GM20000 (cell line): Measurements from ENCODE around the gene P2RY14.

Experiments used
- DNase-seq: peaks from one replicate; pipeline ENCODE4 v3.0.0; 2012; ENCODE audit warnings: low spot score
- TF ChIP-seq, protein P1 (sequence below): IDR thresholded peaks from 2 replicates; pipeline ENCODE4 v1.5.1; 2012; ENCODE audit warnings: mild to moderate bottlenecking, control low read depth; ENCODE audit errors: extremely low read depth, missing control alignments

The P2RY14 gene

DNA sequence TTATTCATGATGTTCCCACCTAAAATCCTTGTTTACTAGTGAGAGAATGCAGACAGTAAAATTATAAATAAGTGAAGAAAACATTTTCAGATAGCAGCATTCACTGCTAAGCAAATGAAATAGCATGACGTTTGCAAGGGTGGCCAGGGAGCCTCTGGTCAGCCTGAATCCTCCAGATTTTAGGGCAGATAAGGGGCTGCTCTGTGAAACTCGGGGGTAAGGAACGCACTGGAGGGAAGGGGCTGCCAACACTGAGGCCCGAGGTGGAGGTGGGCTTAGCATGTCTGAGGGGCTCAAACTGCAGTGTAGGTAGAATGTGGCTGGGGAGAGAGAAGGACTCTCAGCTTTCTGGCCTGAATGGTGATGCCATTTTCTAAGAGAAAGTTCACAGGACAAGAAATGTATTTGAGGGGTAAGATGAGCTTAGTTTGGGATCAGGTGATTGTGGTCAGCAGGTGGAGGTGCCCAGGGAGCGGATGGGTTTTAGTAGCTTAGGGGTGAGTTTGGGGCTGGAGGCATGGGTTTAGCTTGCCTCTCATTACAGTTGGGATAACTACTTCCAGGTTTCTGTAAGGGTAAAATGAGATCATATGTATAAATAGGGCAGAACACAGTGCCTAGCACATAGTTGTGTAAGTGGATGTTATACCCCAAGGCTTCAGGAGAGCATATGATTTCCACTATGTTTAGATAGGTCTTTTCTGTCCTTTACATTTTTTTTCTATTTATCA is 95.8 kb downstream of the P2RY14 start:
- no peak for DNase-seq
- TF ChIP-seq, protein P1, sequence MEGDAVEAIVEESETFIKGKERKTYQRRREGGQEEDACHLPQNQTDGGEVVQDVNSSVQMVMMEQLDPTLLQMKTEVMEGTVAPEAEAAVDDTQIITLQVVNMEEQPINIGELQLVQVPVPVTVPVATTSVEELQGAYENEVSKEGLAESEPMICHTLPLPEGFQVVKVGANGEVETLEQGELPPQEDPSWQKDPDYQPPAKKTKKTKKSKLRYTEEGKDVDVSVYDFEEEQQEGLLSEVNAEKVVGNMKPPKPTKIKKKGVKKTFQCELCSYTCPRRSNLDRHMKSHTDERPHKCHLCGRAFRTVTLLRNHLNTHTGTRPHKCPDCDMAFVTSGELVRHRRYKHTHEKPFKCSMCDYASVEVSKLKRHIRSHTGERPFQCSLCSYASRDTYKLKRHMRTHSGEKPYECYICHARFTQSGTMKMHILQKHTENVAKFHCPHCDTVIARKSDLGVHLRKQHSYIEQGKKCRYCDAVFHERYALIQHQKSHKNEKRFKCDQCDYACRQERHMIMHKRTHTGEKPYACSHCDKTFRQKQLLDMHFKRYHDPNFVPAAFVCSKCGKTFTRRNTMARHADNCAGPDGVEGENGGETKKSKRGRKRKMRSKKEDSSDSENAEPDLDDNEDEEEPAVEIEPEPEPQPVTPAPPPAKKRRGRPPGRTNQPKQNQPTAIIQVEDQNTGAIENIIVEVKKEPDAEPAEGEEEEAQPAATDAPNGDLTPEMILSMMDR = no peak

DNA sequence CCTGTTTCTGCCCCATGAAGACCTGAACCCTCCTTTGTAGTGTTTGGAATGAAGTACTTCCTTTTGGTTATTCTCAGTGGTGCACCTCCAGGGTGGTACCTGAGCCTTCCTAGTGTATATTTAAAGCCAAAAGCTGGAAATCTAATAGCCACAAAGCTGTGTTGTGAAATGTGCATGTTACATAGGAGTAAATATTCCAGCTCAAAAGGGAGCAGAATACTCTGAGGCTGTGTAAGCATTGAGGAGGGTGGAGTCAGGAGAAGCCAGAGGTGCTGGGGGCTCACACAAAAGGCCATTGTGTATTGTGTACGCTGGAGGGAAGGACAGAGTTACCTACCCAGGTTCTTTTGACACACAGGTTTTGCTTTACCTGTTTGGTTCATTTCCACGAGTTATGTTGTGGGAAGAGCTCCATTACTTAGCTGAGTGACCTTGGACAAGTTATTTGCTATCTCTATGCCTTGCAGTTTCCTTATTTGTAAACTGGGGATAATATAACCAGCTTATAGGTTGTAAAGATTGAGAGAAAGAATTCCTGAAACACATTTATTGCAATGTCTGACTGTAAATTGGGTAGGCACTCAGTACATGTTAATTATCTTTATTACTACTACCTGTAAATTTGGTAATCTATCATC is 100.0 kb downstream of the P2RY14 start:
- DNase-seq = no peak
- TF ChIP-seq, protein P1 = no peak

DNA sequence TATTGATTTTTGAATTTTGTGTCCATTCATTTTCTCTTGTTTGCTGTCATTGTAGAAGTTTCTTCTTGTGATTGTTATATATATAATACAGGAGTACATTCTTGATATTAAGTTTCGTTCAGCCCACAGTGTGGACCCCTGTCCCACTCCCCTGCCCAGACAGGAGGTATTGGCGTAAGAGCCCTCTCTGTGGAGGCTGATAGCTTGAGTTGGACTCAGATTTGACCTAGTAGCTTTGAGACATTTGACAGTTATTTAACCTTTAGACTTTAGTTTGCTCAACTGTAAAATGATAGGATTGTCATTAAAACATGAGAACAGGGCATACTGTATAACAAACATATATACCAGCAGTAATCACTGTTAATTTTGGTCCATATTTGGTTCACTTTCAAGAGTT is 102.4 kb downstream of the P2RY14 start:
- TF ChIP-seq, protein P1 = no peak
- DNase-seq = no peak

DNA sequence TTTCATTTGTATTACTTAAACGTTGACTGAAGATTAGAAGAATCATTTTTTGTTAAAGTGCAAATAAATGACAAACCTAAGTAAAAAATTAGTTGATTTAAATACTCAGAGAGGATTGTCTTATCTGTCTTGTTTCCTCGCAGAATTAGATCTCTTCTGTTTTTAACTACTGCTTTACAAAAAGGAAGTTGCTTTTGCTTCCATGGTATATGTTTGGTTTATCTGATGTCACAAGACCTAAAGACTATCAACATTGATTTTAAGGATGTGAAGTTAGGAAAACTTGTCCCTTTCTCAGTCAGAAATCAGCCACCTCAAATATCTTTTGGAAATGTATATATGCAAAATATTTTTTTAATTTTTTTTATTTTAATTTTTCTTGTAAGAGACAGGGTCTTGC is 104.0 kb downstream of the P2RY14 start:
- TF ChIP-seq, protein P1 = no peak
- DNase-seq = no peak

DNA sequence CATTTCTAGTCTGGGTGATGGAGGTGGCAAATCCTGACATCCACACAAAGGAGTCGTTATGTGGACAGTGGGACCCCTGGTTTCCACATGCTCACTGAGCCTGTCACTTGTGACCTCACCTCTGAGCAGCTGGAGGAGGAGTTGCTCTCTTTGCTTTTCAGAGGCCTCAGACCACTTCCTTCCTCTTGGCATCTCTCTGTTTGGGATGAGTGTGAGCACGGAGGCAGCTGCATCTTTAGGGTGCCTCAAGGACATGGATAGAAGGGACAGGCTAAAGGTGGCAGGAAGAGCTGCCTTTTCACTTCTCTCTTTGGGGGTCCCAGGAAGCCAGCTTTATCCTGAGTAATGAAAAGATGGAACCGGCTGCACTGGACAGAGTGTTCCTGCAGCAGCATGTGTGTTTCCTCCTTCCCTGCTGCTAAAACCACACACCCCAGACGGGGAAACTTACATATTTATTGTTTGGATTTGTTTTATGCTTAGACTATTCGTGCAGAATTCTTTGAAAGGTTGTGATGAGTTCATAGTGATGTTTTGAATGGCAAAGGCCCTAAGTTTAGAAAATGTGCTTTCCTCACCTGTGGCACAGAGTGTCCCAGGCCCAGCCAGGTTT is 107.1 kb downstream of the P2RY14 start:
- TF ChIP-seq, protein P1 = no peak

DNA sequence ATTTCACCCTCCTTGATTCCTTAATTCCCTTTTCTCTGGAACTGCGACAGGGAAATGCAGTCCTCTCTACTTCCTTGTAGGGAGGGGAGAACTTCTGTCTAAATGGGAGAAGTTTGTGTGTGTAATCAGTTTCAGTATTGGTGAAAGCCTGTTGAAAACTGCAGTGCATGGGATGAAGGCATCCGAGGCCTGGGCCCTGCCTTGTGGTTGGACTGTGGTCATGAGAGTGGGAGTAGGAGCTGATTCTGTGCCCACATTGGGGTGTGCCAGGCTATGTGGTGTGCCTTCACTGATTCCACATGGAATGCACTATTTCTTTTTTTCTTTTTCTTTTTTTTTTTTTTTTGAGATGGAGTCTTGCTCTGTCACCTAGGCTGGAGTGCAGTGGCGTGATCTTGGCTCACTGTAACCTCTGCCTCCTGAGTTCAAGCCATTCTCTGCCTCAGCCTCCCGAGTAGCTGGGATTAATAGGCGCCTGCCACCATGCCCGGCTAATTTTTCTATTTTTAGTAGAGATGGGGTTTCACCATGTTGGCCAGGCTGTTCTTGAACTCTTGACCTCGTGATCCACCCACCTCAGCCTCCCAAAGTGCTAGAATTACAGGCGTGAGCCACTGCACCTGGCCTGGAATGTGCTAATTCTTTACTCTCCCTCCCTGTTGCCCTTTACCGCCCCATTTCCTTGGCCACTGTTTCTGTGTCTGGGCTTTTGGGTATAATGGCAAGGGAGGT is 108.2 kb downstream of the P2RY14 start:
- DNase-seq = peak; percentile 14

More for the DNA sequence above, 107.1 kb downstream of the P2RY14 start:
- peak; percentile 15 for DNase-seq

DNA sequence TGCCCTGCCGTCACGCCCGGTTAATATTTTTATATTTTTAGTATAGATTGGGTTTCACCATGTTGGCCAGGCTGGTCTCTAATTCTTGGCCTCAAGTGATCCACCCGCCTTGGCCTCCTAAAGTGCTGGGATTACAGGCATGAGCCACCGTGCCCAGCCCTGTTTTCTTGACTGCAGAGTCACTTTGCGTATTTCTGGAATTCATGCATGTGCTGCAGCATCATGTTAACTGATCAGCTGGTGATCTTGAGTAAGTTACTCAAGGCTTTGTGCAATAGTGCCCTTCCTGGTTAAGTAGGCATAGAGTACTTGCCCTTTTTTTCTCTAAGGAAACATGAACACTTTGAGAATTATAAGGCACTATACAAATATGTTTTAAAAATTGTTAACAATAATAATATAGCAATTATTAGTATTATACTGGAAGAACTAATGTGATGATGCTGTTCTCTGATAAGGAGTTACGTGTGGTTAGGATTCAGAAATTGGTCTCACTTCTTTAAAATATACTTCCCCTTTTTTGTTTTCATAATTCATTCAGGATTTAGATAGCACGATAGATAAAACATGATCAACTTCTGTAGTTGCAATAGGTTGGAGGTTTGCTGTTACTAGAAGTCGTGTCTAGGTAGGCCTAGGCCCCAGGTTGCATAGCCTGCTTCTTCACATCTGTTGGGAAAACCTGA is 108.9 kb downstream of the P2RY14 start:
- TF ChIP-seq, protein P1 = no peak
- DNase-seq = peak; percentile 10
